Left ventricle myocardium superior (tissue), 1 donor: ENCODE results near the gene CHRNA4. TPM values are rescaled to one million over a fixed set of nuclear protein-coding genes. Genes with fewer than 3 reads are reported as not detected.
"Not testable (repeated sequence)": the region's sequence is repeated elsewhere in the genome, so short reads cannot be mapped to it uniquely, and the experiment has no call there.

Experiments used
- ATAC-seq: fragments of 200-7000 bp; cut with Tn5 transposase; one replicate; pipeline ENCODE4 v1.9.1; 2020; ENCODE audit warnings: mild to moderate bottlenecking, moderate library complexity
- DNase-seq: peaks from one replicate; pipeline ENCODE4 v3.0.0-alpha.2; 2020
- intact Hi-C: fragments of 100-400 bp; cut with micrococcal nuclease; formaldehyde crosslinking; loops from one replicate; pipeline ENCODE4 v1.11.0; 2022
- total RNA-seq: library from RNA; stranded (reverse); fragmentation: NEBNext Ultra II Directional; extraction: Animal tissue kit (Norgen Biotek cat#: 25700); gene quantifications from one replicate; pipeline ENCODE4 v1.2.1, GENCODE V29; 2021
- donor health status: DM: no; HTN: yes; CAD: no; lungs with severe emphysema.

CHRNA4 gene
- total RNA-seq, 1 donor from 2014 or later: 1.8 TPM

- ATAC-seq (peak; percentile 73), DNase-seq (peak; percentile 59)
- intact Hi-C loops: loop anchor here (5.0 kb wide), 1 partner anchor 75 kb away; no protein-coding TSS in a partner anchor
Measured at GRCh38 chr20:63381781-63382431, 20.8 kb upstream of the CHRNA4 start.

- intact Hi-C loops: loop anchor here (5.0 kb wide), 1 partner anchor 73 kb away; no protein-coding TSS in a partner anchor
- ATAC-seq (no peak), DNase-seq (no peak)
Measured at GRCh38 chr20:63380346-63380870, 19.3 kb upstream of the CHRNA4 start.

GRCh38 chr20:63379872-63380271 lies 18.7 kb upstream of the CHRNA4 start:
- intact Hi-C loops: loop anchor here (5.0 kb wide), 1 partner anchor 73 kb away; no protein-coding TSS in a partner anchor
- ATAC-seq, DNase-seq: not testable (repeated sequence)

- ATAC-seq: no peak
- no peak for DNase-seq
- intact Hi-C loops: no loop called here
Measured at GRCh38 chr20:63379296-63379695, 18.1 kb upstream of the CHRNA4 start.

GRCh38 chr20:63378626-63379025 lies 17.5 kb upstream of the CHRNA4 start:
- DNase-seq: no peak
- ATAC-seq: no peak
- intact Hi-C loops: no loop called here

- DNase-seq: no peak
- no peak for ATAC-seq
- intact Hi-C loops: no loop called here
Measured at GRCh38 chr20:63377951-63378381, 16.8 kb upstream of the CHRNA4 start.

- intact Hi-C loops: no loop called here
- DNase-seq (no peak), ATAC-seq (no peak)
Measured at GRCh38 chr20:63377256-63377941, 16.2 kb upstream of the CHRNA4 start.

- DNase-seq (no peak), ATAC-seq (no peak)
- intact Hi-C loops: no loop called here
Measured at GRCh38 chr20:63376283-63377250, 15.4 kb upstream of the CHRNA4 start.

GRCh38 chr20:63375438-63375837 lies 14.3 kb upstream of the CHRNA4 start:
- ATAC-seq: no peak
- intact Hi-C loops: no loop called here
- DNase-seq: no peak

GRCh38 chr20:63374504-63374903 lies 13.4 kb upstream of the CHRNA4 start:
- intact Hi-C loops: no loop called here
- DNase-seq (no peak), ATAC-seq (no peak)

- intact Hi-C loops: no loop called here
- no peak for DNase-seq
- no peak for ATAC-seq
Measured at GRCh38 chr20:63373996-63374395, 12.8 kb upstream of the CHRNA4 start.

GRCh38 chr20:63372971-63373885 lies 12.1 kb upstream of the CHRNA4 start:
- no peak for DNase-seq
- ATAC-seq: no peak
- intact Hi-C loops: no loop called here

GRCh38 chr20:63371291-63371865 lies 10.2 kb upstream of the CHRNA4 start:
- intact Hi-C loops: no loop called here
- peak; percentile 16 for ATAC-seq
- DNase-seq: no peak

GRCh38 chr20:63370618-63371187 lies 9.6 kb upstream of the CHRNA4 start:
- DNase-seq: peak; percentile 60
- intact Hi-C loops: no loop called here
- ATAC-seq: peak; percentile 87

- ATAC-seq (peak; percentile 43), DNase-seq (no peak)
- intact Hi-C loops: no loop called here
Measured at GRCh38 chr20:63369724-63370617, 8.8 kb upstream of the CHRNA4 start.

GRCh38 chr20:63369024-63369530 lies 7.9 kb upstream of the CHRNA4 start:
- ATAC-seq (no peak), DNase-seq (no peak)
- intact Hi-C loops: no loop called here
